GM18499 (cell line): ENCODE results near the gene PALB2.
"Not testable (repeated sequence)": the region's sequence is repeated elsewhere in the genome, so short reads cannot be mapped to it uniquely, and the experiment has no call there.

Experiments
- ATAC-seq: cut with Tn5 transposase; IDR thresholded peaks from one replicate; pipeline ENCODE4 v1.9.1; 2021; ENCODE audit warnings: moderate number of reproducible peaks; ENCODE audit not compliant: insufficient read depth, unreplicated experiment

PALB2 gene

DNA sequence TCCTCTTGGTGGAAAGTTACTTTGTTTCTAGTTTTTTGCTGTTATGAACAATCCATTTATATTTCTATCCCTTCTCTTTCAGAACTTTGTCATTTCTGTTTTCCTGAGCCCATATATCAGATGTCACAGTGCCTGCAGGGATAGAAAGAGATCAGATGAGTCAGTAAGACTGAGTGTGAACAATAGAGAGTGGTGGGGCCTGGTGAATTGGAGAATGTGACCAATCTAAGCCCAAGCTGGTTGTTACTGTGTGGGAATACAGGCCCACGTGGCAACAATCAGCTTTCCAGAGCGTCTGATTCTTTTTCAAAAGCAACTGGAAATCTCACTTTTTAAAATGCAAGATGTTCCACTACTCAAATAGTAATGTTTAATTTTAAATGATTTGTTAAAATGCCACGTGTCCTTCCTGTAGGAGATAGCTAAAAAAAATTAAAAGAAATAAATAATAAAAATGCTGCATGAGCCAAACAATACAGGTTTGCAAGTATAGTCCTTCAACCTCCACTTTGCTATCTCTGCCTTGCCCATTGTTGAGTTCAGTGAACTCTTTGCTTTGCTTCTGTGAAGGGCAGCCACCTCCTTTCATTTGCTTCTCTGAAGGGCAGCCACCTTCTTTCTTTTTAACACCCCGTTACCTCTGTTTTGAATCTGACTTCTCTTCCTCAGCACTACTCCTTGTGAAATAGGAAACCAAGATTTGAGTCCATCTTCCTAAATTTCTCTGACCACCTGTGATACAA is 9.7 kb upstream of the PALB2 start:
- ATAC-seq: no peak

GRCh38 chr16:23642246-23642774 is 1.2 kb upstream of the PALB2 start:
- no peak for ATAC-seq

DNA sequence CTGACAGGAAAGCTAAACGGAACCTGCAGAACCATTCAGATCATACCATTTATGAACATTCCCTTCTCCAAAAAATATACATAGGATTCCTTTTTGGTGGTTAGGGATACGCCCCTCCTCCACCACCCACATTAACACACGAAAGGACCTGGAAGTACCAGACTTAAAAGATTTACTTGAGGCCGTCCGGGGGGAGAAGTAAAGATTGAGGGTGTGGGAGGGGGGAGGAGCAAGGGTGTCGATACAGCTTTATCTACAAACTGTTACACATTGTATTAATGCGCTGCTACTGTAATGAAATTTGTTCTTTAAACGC is 537 bp downstream of the PALB2 start:
- no peak for ATAC-seq

GRCh38 chr16:23635958-23636357 is 5.2 kb downstream of the PALB2 start:
- ATAC-seq: no peak

GRCh38 chr16:23634461-23635036 is 6.6 kb downstream of the PALB2 start:
- ATAC-seq: no peak

DNA sequence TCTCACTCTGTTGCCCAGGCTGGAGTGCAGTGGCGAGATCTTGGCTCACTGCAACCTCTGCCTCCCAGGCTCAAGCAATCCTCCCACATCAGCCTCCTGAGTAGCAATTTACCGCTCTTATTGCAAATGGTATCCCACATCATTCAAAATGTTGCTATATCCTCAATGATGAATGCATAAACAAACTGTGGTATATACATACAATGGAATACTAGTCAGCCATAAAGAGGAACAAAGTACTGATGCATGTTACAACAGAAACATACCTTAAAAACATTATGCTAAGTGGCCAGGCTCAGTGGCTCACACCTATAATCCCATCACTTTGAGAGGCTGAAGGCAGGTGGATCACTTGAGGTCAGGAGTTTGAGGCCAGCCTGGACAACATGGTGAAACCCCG is 9.2 kb downstream of the PALB2 start:
- not testable (repeated sequence) for ATAC-seq

DNA sequence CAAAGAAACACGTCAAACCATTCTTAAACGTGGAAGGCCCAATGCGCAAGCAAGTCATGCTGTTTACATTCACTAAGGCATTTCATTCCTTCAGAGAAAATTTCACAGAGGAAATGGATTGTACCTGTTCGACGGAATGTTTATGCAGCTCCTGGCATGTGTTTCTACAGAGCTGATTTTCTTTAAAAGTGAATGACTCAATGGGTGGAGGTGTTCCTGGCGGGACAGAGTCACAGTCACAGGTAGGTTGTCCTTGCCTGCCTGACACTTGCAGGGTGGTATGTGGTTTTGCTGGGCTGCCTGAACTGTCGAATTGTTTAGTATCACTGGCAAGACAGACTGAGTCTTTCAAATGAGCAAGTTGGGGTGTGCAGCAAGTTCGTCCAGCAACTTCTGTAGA is 11.6 kb downstream of the PALB2 start:
- no peak for ATAC-seq

DNA sequence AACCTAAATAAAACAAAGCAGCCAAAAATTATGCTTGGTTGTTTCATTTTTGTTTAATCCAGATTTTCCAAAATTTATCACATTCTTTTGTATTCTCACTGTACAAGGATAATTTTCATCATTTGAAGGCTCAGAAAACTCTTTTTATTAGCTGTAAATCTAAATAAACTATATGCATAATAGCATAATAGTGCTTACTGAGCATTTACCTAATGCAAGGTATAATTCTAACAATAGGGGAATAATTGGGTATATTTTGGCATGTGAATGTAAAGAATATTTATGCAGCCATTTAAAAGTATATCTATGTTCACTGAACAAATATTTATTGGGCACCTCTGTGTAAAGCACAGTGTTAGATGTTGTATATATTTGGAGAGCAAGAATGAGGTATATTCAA is 17.0 kb downstream of the PALB2 start:
- ATAC-seq: no peak

GRCh38 chr16:23615805-23616204 is 25.3 kb downstream of the PALB2 start:
- no peak for ATAC-seq

DNA sequence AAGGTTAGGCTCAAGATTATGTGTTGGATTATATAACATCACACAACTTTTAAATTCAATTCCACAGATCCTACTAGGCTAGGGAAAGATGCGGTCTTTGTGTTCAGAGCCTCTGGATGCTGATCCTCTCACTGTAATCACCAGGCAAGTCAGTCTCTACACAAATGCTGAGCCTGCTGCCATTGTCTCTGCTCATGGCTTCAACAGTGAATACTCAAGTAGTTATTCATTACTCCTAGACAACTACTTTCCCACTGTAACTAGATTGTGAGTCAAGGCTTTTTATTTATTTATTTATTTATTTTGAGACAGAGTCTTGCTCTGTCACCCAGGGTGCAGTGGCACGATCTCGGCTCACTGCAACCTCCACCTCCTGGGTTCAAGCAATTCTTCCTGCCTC is 29.2 kb downstream of the PALB2 start:
- no peak for ATAC-seq

DNA sequence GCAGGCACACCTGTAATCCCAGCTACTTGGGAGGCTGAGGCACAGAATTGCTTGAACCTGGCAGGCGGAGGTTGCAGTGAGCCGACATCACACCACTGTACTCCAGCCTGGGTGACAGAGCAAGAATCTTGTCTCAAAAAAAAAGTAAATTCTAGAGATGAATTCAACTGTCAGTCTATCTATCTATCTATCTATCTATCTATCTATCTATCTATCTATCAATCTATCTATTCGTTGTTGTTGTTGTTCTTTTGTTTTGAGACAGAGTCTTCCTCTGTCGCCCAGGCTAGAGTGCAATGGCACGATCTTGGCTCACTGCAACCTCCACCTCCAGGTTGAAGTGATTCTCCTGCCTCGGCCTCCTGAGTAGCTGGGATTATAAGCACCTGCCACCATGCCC is 30.2 kb downstream of the PALB2 start:
- not testable (repeated sequence) for ATAC-seq

- no peak for ATAC-seq
Measured at GRCh38 chr16:23609929-23610328, 31.2 kb downstream of the PALB2 start.

DNA sequence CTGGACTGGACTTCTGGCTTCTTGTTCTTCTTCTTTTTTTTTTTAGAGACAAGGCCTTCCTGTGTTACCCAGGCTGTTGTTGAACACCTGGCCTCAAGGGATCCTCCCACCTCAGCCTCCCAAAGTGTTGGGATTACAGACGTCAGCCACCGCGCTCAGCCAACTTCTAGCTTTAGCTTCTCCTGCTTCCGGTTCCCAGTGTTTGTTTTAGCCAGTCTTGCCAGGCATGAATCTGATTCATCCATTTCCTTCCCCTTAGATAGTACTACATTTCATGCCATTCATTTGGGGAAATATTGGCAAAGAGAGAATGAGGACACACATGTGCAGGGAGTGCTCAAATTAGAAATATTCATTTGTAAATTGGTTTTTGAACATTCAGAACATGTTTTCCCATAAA is 32.9 kb downstream of the PALB2 start:
- no peak for ATAC-seq

DNA sequence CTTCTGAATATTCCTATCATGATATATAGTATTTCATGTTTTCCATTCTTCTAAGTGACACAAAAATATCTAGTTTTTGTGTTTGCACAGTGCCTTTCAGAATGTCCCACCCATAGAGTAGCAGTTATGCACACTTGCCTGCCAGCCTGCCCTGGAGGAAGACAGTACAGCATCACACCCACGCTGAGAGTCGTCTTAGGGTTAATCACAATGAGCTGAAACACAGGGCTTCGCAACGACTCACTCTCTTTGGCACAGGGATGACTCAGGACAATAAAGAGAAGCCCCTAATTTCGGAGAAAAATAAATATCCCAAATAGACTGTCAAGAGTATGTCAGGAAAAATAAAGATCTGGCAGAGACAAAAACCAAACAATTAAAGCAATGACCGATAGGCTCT is 33.4 kb downstream of the PALB2 start:
- no peak for ATAC-seq

DNA sequence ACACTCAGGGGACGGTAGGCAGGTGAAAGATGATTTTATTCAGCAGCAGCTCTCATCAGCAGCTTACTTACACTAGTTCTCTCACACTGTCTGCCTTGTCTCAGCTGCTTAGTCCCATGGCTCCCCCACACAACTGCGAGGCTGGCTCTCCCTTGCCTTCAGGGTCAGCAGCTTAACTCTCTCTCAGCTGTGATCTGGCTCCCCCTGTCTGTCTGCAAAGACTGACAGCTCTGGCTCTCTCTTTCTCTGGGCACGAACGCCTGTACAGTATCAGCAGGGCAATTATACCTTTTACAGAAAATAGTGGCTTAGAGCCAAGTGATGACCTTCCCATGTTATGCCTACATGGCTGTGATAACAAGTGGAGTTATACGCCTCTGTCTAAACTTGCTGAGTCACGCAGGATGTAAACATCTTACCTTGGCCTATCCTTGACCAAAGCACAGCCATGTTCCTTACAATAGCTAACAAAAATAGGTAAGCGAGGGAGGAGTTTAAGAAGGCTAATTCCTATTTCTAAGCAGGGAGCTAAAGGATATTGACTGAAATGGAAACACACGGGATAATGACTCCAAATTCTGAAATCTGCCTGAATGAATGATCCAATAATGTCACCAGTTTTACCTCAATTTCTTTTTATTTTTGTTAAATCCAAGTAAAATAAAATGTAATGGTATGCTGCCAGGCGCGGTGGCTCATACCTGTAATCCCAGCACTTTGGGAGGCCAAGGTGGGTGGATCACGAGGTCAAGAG is 43.9 kb downstream of the PALB2 start:
- ATAC-seq: no peak

DNA sequence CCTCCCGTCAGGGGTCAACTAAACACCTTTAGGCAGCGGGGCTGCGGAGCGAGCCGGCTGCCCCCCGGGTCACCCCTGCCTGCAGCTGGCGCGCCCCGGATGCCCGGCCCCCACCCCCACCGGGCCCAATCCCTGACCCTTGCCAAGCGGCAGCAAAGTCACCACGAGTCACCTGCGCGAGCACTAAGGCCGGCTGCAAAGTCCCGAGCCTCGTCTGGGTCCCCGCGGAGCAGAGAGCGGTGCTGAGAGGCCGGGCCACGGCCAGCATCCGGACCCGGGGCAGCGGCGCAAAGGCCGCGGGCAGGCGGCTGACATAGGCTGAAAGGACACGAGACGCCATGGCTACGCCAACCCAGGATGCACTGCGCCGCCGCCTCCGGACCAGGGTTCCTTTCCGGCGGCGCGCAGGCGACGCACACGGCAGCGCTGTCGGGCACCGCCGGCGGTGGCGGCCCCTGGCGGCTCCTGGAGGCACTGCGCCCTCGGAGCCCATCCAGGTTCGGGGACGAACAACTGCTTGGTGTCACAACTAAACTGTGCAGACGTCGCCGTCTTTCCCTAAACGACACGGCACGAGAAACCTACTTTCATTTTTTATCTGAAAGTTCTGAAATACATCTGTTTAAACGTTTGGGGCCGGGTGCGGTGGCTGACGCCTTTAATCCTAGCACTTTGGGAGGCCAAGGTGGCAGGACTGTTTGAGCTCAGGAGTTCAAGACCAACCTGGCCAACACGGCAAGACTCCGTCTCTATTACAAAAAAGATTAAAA is 45.0 kb downstream of the PALB2 start, which contains the start of gene NDUFAB1:
Gene NDUFAB1 (minus strand): TSS at position 366 of the 770 bp plus-strand sequence. CDS start 26 bp downstream, at position 340.
- ATAC-seq: peak; percentile 46

GRCh38 chr16:23595246-23595950 is 45.7 kb downstream of the PALB2 start:
- ATAC-seq: no peak

- no peak for ATAC-seq
Measured at GRCh38 chr16:23594186-23594585, 46.9 kb downstream of the PALB2 start.

DNA sequence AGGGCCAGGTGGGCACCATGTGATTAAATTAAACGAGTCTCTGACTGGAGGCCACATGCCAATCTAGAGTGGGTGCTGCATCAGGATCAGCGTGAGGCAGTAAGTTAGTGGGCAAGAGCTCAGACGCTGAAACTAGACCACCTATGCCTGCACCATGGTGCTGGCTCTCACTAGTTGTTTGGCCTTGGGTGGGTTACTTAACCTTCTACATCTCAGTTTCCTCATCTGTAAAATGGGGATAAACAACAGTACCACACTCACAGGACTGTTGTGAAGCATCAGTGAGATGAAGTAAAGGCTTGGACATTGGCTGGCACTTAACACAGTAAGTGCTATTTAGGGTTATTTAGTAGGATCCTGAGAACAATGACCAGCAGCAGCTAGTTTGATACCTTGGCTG is 50.9 kb downstream of the PALB2 start:
- ATAC-seq: no peak

GRCh38 chr16:23587726-23588125 is 53.4 kb downstream of the PALB2 start:
- ATAC-seq: no peak
